ENCODE data around the gene TNPO3. TPM values are rescaled to one million over a fixed set of nuclear protein-coding genes. Genes with fewer than 3 reads are reported as not detected.

TNPO3 gene
- 50.9 and 51.1 TPM in 2 replicates for total RNA-seq
- polyA plus RNA-seq (2012): 33.2 TPM

GRCh38 chr7:129054438-129055293 is at the start of gene TNPO3:
Gene TNPO3 (minus strand): TSS chr7:129055111. CDS start chr7:129054770, 341 bp downstream.
- peak; percentile 98 for DNase-seq (ENCODE audit: low read depth)

GRCh38 chr7:129103561-129104324 is 48.8 kb upstream of the TNPO3 start:
- DNase-seq (ENCODE audit: low read depth): peak; percentile 63

GRCh38 chr7:129101746-129102145 is 46.8 kb upstream of the TNPO3 start:
- DNase-seq (ENCODE audit: low read depth): no peak

DNA sequence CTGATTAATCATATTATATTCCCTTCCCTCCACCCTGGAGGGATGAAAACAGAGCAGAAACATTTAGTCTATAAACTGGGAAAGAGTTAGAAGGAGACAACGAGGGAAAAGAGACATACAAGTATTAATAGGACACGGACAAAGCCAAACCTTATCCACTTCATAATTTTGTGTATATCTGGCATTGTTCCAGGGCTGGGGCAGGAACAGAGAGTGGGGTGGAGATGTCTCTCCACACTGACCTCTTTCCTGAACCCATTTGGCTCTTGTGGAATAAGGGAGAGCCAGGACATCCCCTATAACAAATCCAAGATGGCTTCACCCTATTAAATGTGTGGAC is 45.9 kb upstream of the TNPO3 start:
- DNase-seq (ENCODE audit: low read depth): no peak

DNA sequence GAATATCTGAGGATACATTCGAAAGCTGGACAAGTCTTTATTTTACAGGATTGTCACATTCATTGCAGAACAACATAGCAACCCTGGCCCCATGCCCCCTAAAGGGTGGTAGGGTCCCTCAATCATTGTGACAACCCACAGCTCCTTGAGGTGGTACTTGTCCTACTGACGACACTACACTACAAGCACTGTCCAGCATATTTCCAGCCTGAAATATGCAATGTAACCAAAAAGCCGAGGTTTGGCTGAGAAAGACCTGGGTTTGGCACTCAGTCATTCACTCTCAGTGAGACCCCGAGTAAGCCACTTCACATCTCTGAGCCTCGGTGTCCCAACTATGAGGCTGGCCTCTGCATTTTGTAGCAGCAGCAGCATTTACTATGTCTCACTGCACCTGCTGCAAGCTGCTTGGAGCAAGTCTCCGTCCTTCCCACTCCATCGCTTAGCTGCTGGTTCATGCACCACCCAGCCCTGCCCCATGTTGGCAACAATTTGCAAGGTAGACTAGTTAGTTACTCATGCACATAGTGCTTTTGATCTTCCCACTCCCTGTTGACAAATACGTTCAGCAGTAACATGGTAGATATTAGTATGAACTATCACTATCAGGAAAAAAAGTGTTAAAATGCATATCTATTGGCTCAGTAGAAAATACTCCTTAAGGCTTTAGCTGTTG is 43.6 kb upstream of the TNPO3 start:
- DNase-seq (ENCODE audit: low read depth): no peak

DNA sequence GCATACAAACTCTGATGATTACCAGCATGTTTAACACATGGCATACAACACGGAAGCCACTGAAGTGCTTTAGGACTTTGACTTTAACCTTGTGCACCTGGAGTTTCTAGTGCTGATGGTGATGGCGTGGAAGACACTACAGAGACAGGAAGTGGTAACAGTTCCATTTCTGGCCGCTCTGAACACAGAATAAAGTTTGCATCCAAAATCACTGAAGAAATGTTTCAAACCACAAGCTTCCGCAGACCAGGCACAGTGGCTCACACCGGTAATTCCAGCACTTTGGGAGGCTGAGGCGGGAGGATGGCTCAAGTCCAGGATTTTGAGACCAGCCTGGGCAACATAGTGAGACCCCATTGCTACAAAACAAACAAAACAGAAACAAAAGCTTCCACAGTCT is 40.3 kb upstream of the TNPO3 start:
- no peak for DNase-seq (ENCODE audit: low read depth)

DNA sequence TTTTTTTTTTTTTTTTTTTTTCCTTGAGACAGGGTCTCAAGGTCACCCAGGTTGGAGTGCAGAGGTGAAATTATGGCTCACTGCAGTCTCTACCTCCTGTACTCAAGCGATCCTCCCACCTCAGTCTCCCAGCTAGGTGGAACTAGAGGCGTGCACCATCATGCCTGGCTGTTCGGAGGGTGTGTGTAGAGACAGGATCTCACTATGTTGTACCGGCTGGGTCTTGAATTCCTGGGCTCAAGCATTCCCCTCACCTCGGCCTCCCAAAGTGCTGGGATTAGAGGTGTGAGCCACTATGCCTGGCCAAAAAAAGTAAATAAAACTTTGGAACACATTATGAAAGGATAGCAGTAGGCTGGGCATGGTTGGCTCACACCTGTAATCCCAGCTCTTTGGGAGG is 39.6 kb upstream of the TNPO3 start:
- DNase-seq (ENCODE audit: low read depth): no peak

DNA sequence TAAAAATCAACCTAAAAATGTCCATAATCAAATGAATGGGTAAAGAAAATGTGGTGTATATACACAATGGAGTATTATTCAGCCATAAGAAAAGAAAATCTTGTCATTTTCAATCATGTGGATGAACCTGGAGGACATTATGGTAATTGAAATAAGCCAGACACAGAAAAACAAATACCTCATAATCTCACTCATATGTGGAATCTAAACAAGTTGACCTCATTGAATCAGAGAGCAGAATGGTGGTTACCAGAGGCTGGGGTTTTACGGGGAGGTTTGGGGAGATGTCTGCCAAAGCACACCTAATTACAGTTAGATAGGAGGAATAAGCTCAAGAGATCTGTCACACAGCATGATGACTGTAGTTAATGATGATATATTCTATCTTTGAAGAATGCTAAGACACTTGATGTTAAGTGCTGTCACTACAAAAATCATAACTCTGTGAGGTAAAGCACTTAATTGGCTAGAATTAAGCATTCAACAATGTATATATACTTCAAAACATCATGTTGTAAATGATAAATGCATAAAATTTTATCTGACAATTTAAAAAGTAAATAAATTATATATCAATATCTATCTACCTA is 39.1 kb upstream of the TNPO3 start:
- DNase-seq (ENCODE audit: low read depth): no peak

DNA sequence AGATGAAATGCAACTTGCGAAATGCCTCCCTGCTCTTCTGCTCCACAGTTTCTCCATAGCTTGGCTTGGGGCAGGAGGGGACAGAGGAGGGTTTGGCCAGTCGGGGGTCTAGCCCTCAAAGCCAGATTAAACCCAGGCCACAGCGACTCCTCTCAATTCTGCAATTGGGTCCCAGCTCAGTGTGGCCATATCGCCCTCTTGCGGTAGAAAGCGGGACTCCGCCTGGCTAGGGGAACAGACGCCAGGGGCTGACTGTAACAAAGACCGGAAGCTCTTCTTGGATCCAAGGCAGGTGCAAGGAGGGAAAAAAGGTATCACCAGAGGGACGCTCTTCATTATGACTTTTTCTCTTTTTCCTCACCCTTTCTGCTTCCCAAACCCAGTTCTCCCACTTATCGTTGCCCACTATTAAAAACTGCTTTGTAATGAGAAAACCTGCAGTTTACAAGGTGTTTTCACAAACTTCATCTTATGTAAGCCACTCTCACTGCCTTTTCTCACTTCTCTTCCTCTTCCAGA is 36.6 kb upstream of the TNPO3 start:
- DNase-seq (ENCODE audit: low read depth): peak; percentile 83

- no peak for DNase-seq (ENCODE audit: low read depth)
These were observed 35.5 kb upstream of the TNPO3 start for GRCh38 chr7:129090300-129090907.

DNA sequence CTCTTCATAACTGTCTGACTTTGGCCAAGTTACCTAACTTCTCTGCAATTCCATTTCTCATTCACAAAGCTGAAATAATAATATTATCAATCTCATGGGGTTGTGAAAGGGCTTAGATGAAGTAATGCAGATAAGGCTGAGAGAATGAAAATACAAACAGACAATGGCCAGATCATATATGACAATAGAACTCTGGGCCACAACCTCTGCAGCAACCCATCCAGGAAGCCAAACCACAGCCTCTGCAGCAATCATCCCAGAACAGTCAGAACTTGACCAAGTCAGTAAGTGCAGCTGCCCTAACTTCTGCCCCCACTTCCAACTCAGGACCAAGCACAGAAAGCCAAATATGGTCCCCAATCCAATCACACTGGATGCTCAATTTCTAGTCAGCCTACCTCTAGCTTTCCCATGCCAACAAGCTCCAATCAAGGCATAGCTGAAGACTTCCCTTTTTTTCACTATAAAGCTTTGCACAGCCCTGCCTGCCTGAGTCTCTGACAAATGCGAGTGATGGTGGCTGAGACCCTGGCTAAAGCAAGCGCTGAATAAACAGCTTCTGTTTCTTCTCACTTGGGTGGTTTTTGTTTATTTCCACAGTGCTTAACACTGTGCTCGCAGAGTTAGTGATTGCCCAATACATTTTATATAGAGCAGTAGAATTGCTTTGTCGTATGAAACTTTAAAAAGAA is 34.8 kb upstream of the TNPO3 start:
- no peak for DNase-seq (ENCODE audit: low read depth)

DNA sequence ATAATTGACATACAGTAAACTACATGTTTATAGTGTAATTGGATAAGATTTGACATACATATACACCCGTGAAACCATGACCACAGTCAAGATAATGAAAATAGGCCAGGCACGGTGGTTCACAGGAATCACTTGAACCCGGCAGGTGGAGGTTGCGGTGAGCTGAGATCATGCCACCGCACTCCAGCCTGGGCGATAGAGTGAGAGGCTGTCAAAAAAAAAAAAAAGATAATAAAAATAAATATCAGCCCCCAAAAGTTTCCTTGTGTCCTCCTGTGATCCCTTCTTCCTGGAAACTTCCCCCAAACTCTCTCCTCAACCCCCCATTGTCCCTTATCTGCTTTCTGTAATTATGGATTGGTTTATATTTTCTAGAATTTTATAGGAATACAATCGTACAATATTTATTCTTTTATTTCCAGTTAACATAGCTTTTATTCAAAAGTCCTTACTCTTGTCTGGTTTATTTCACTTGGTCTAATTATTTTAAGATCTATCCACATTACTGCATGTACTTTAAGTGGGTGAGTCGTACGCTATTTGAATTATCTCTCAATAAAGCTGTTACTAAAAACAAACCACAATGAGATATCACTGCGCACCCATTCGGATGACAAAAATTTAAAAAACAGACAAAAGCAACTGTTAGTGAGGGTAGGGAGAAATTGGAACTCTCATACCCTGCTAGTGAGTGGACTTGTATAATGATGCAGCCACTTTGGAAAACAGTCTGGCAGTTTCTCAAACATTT is 30.1 kb upstream of the TNPO3 start:
- DNase-seq (ENCODE audit: low read depth): no peak

GRCh38 chr7:129083525-129083924 is 28.6 kb upstream of the TNPO3 start:
- DNase-seq (ENCODE audit: low read depth): no peak

- no peak for DNase-seq (ENCODE audit: low read depth)
These were observed 23.5 kb upstream of the TNPO3 start for GRCh38 chr7:129078455-129078854.

GRCh38 chr7:129076886-129077285 is 22.0 kb upstream of the TNPO3 start:
- no peak for DNase-seq (ENCODE audit: low read depth)

DNA sequence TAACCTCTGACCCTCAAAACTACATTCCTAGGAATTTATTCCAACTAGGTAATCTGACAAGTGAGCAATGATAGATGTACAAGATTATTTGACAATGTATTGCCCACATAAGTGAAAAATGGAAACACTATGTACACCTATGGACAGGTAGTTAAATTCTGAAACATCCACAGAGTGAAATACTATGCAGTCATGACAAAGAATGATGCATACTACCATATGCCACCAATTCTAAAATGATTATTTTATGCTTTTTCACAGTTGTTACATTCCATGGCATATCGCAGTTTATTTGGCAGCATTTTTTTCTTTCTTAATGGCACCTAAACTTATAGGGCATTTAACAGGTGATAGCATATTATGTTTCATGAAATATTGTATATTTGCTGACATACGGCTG is 20.1 kb upstream of the TNPO3 start:
- no peak for DNase-seq (ENCODE audit: low read depth)

DNA sequence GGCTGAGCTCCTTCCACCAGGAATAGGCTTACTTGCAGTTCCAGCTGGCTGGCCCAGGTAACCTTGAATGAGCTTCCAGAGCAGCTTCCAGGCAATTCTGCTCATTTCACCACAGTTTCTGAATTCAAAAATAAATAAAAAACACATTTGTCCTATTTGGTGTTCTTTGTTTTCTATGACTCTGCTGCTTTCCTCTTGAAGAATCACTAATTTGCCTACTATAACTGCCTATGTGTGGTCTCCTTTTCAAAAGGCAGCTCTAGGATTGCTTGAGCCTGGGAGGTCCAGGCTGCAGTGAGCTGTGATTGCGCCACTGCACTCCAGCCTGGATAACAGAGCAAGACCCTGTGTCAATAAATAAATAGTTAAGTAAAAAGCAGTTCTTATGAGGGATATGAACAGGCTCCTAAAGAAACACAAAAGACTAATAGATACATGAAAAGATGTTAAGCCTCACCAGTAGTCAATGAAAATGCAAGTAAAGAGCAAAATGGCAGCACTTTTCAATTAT is 19.5 kb upstream of the TNPO3 start:
- no peak for DNase-seq (ENCODE audit: low read depth)

DNA sequence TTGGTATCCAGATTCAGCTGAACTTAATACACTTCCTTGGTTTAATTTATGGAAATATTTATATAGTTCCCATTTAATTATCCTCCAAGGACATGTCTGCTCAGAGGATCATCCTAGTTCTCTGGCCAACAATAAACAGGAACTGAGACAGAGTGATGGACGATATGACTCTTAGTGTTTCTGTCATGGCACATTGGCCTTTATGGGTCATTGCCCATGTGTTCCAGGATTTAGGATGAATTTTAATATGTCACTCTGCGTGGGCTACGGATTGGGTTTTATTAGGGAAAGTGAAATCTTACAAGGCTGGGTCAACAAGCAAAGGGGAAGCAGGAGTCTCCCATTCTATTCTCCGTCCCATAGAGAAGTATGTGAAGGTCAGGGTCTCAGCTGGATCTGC is 18.8 kb upstream of the TNPO3 start:
- no peak for DNase-seq (ENCODE audit: low read depth)

DNA sequence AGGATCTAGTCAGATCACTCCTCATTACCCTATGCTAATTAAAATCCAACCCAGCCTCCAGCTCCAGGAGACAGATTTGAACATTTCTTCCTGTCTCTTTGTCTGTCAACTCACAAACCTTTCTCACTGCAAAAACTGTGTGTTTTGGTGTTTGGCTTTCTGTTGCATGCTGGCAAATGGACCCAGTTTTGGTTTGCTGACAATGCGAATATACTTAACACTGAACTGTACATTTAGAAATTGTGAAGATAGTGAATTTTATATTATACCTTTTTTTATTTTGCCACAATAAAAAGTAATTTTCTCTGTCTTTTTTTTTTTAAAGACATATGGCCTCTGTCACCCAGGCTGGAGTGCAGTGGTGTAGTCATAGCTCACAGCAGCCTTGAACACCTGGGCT is 18.3 kb upstream of the TNPO3 start:
- DNase-seq (ENCODE audit: low read depth): no peak
